Trophoblast cell (in vitro differentiated cells and primary cell): ENCODE data around the gene CFHR2.
A peak's percentile ranks its signal among the peaks of the same experiment; 100 is the strongest.
"Not testable (repeated sequence)": the region's sequence is repeated elsewhere in the genome, so short reads cannot be mapped to it uniquely, and the experiment has no call there.

Experiments
- DNase-seq, 2 donors: peaks; one replicate each; pipeline ENCODE4 v3.0.0-alpha.2; 2016
- H2AFZ ChIP-seq: 2 replicates; pipeline ENCODE4 v1.6.1; 2013; ENCODE audit warnings: low read length, moderate library complexity, mild to moderate bottlenecking; ENCODE audit not compliant: insufficient read depth, poor library complexity
- H2AK5ac ChIP-seq: 2 replicates; pipeline ENCODE4 v1.6.1; 2013; ENCODE audit warnings: mild to moderate bottlenecking, low read length
- H2BK120ac ChIP-seq: 2 replicates; pipeline ENCODE4 v1.6.1; 2013; ENCODE audit warnings: low read length, mild to moderate bottlenecking, moderate library complexity; ENCODE audit not compliant: insufficient read depth, poor library complexity
- H2BK12ac ChIP-seq: 2 replicates; pipeline ENCODE4 v1.6.1; 2013; ENCODE audit warnings: mild to moderate bottlenecking, low read length, moderate library complexity
- H2BK5ac ChIP-seq: 2 replicates; pipeline ENCODE4 v1.6.1; 2013; ENCODE audit warnings: low read length, low read depth, moderate library complexity, mild to moderate bottlenecking; ENCODE audit not compliant: poor library complexity
- H3K14ac ChIP-seq: 2 replicates; pipeline ENCODE4 v1.6.1; 2013; ENCODE audit warnings: mild to moderate bottlenecking, low read length
- H3K18ac ChIP-seq: 2 replicates; pipeline ENCODE4 v1.6.1; 2013; ENCODE audit warnings: mild to moderate bottlenecking, low read length
- H3K23ac ChIP-seq: 2 replicates; pipeline ENCODE4 v1.6.1; 2013; ENCODE audit warnings: low read length
- H3K27ac ChIP-seq: 2 replicates; pipeline ENCODE4 v1.5.1; 2013; ENCODE audit warnings: low read depth, mild to moderate bottlenecking, inconsistent platforms, low read length, moderate library complexity
- H3K27me3 ChIP-seq: 2 replicates; pipeline ENCODE4 v1.6.1; 2013; ENCODE audit warnings: inconsistent platforms, mild to moderate bottlenecking, low read length, moderate library complexity; ENCODE audit not compliant: insufficient read depth
- H3K36me3 ChIP-seq, 2 experiments: 1 replicate in 1 of 2; 2 replicates in 1 of 2; pipeline ENCODE4 v1.6.1; 2013; ENCODE audit warnings: low read length in 2 of 2, mild to moderate bottlenecking in 2 of 2, moderate library complexity in 1 of 2; ENCODE audit not compliant: insufficient read depth in 2 of 2, control insufficient read depth in 1 of 2
- H3K4ac ChIP-seq: 2 replicates; pipeline ENCODE4 v1.6.1; 2013; ENCODE audit warnings: low read depth, mild to moderate bottlenecking, low read length, moderate library complexity
- H3K4me1 ChIP-seq, 2 experiments: 1 replicate in 1 of 2; 2 replicates in 1 of 2; pipeline ENCODE4 v1.6.1; 2013; ENCODE audit warnings: low read length in 2 of 2, mild to moderate bottlenecking in 2 of 2, moderate library complexity in 1 of 2; ENCODE audit not compliant: insufficient read depth in 2 of 2, control insufficient read depth in 1 of 2
- H3K4me2 ChIP-seq: 2 replicates; pipeline ENCODE4 v1.6.1; 2013; ENCODE audit warnings: inconsistent platforms, mild to moderate bottlenecking, low read length, moderate library complexity
- H3K4me3 ChIP-seq: 2 replicates; pipeline ENCODE4 v1.5.1; 2013; ENCODE audit warnings: mild to moderate bottlenecking, low read depth, low read length, inconsistent platforms
- H3K79me1 ChIP-seq: one replicate; pipeline ENCODE4 v1.6.1; 2013; ENCODE audit warnings: low read length
- H3K79me2 ChIP-seq: 2 replicates; pipeline ENCODE4 v1.6.1; 2013; ENCODE audit warnings: low read length, mild to moderate bottlenecking; ENCODE audit not compliant: control insufficient read depth, insufficient read depth, poor library complexity
- H3K9ac ChIP-seq: 2 replicates; pipeline ENCODE4 v1.6.1; 2013; ENCODE audit warnings: mild to moderate bottlenecking, low read length
- H3K9me3 ChIP-seq: 2 replicates; pipeline ENCODE4 v1.6.1; 2013; ENCODE audit warnings: low read depth, mild to moderate bottlenecking, control low read depth, inconsistent platforms, low read length; ENCODE audit not compliant: insufficient read depth
- H4K12ac ChIP-seq: 2 replicates; pipeline ENCODE4 v1.6.1; 2013; ENCODE audit warnings: low read depth, mild to moderate bottlenecking, low read length, moderate library complexity
- H4K8ac ChIP-seq: 2 replicates; pipeline ENCODE4 v1.6.1; 2013; ENCODE audit warnings: low read depth, mild to moderate bottlenecking, low read length, moderate library complexity
- H4K91ac ChIP-seq: one replicate; pipeline ENCODE4 v1.6.1; 2013; ENCODE audit warnings: low read depth, mild to moderate bottlenecking, low read length, moderate library complexity
- WGBS: extraction: QIAGEN DNeasy Blood & Tissue Kit; methylation state at CpG from one replicate; pipeline ENCODE4 v1.1.7; 2013; ENCODE audit warnings: missing lambda C conversion rate; ENCODE audit not compliant: insufficient read length, insufficient coverage; ENCODE audit errors: extremely low coverage; 5-methylcytosine and 5-hydroxymethylcytosine counted together

The CFHR2 gene

GRCh38 chr1:196910215-196910614, 33.3 kb upstream of the CFHR2 start:
- no peak overlapping the region for H3K14ac ChIP-seq
- WGBS = no CpG with 5 or more reads among the region's 2 CpGs
- H3K9ac ChIP-seq = no peak overlapping the region
- H3K4me1 ChIP-seq = no peaks in the 10 kb centered on the region
- no peak overlapping the region for H3K4me2 ChIP-seq
- H4K12ac ChIP-seq = no peak overlapping the region
- no peaks in the 10 kb centered on the region for H3K79me2 ChIP-seq
- H3K36me3 ChIP-seq = no peaks in the 10 kb centered on the region
- H4K8ac ChIP-seq = no peak overlapping the region
- H3K27me3 ChIP-seq = no peaks in the 10 kb centered on the region
- H3K79me1 ChIP-seq = no peaks in the 10 kb centered on the region
- no peak overlapping the region for H3K27ac ChIP-seq
- H2AFZ ChIP-seq = no peak overlapping the region
- no peak overlapping the region for H2BK120ac ChIP-seq
- H3K4me3 ChIP-seq = no peak overlapping the region
- no peak for DNase-seq
- H2BK5ac ChIP-seq = no peak overlapping the region
- no peak overlapping the region for H2BK12ac ChIP-seq
- H3K23ac ChIP-seq = no peak overlapping the region
- no peaks in the 10 kb centered on the region for H3K9me3 ChIP-seq
- no peak overlapping the region for H2AK5ac ChIP-seq
- H3K4ac ChIP-seq = no peak overlapping the region
- no peak overlapping the region for H4K91ac ChIP-seq
- no peak overlapping the region for H3K18ac ChIP-seq

GRCh38 chr1:196912283-196912682, 31.3 kb upstream of the CFHR2 start:
- H3K4ac ChIP-seq, H3K27ac ChIP-seq, H3K79me1 ChIP-seq, H4K91ac ChIP-seq, H3K9ac ChIP-seq, H3K9me3 ChIP-seq, H4K12ac ChIP-seq, H2AK5ac ChIP-seq, H3K14ac ChIP-seq, H4K8ac ChIP-seq, H3K4me1 ChIP-seq, H3K18ac ChIP-seq, H3K4me2 ChIP-seq, H2BK120ac ChIP-seq, H2BK5ac ChIP-seq, H2BK12ac ChIP-seq, H3K36me3 ChIP-seq, DNase-seq, H3K79me2 ChIP-seq, H3K23ac ChIP-seq, H3K27me3 ChIP-seq, H2AFZ ChIP-seq, H3K4me3 ChIP-seq: not testable (repeated sequence)
- no CpG with 5 or more reads among the region's 5 CpGs for WGBS

GRCh38 chr1:196926839-196927238, 16.7 kb upstream of the CFHR2 start:
- H3K18ac ChIP-seq, H2BK120ac ChIP-seq, H3K79me2 ChIP-seq, H2AK5ac ChIP-seq, H3K27ac ChIP-seq, H3K79me1 ChIP-seq, H4K12ac ChIP-seq, H3K4me2 ChIP-seq, H3K36me3 ChIP-seq, H3K9ac ChIP-seq, H3K14ac ChIP-seq, H3K23ac ChIP-seq, H3K4ac ChIP-seq, H3K27me3 ChIP-seq, H3K4me1 ChIP-seq, H3K9me3 ChIP-seq, H4K91ac ChIP-seq, H3K4me3 ChIP-seq, H4K8ac ChIP-seq, H2AFZ ChIP-seq, H2BK5ac ChIP-seq, H2BK12ac ChIP-seq: not testable (repeated sequence)
- DNase-seq = peak in 1 of 2 donors; percentile 1
- no CpG with 5 or more reads among the region's 1 CpG for WGBS

- H3K23ac ChIP-seq, H3K27ac ChIP-seq, H3K4me1 ChIP-seq, H3K27me3 ChIP-seq, H2BK120ac ChIP-seq, H3K4me3 ChIP-seq, H3K4me2 ChIP-seq, H2BK5ac ChIP-seq, H3K4ac ChIP-seq, H3K14ac ChIP-seq, H2AK5ac ChIP-seq, H2BK12ac ChIP-seq, H3K9me3 ChIP-seq, H4K91ac ChIP-seq, H4K12ac ChIP-seq, H2AFZ ChIP-seq, H3K79me1 ChIP-seq, H4K8ac ChIP-seq, H3K79me2 ChIP-seq, H3K9ac ChIP-seq, DNase-seq, H3K36me3 ChIP-seq, H3K18ac ChIP-seq: not testable (repeated sequence)
- no CpG with 5 or more reads among the region's 2 CpGs for WGBS
These were observed 10.7 kb upstream of the CFHR2 start for GRCh38 chr1:196932853-196933252.
